Measurements from ENCODE around the gene KCNH5. TPM values are rescaled to one million over a fixed set of nuclear protein-coding genes. Genes with fewer than 3 reads are reported as not detected.
"Not testable (repeated sequence)": the region's sequence is repeated elsewhere in the genome, so short reads cannot be mapped to it uniquely, and the experiment has no call there.

Gene KCNH5
- total RNA-seq, 1 donor from 2014 or later, result 2.8 TPM

- H3K4me1 Mint-ChIP-seq (ENCODE audit: unreplicated experiment), result no peaks in the 10 kb centered on the region
- H3K27ac Mint-ChIP-seq, result no peak overlapping the region
- H3K27me3 Mint-ChIP-seq, result no peaks in the 10 kb centered on the region
- no peaks in the 10 kb centered on the region for H3K36me3 Mint-ChIP-seq
- H3K9me3 Mint-ChIP-seq, result peaks cover 10% of the 10 kb centered on the region
- DNase-seq (ENCODE audit: extremely low spot score, unreplicated experiment), result no peak
- no peak for TF ChIP-seq CTCF (conservative IDR thresholded peaks at IDR 0.05)
- no peak overlapping the region for H3K4me3 Mint-ChIP-seq
Measured at GRCh38 chr14:62777510-62777909, 267.7 kb downstream of the KCNH5 start.

GRCh38 chr14:62776300-62776699, 269.0 kb downstream of the KCNH5 start:
- Mint-ChIP-seq H3K4me3 (no peak overlapping the region), H3K36me3 (no peaks in the 10 kb centered on the region), H3K4me1 (ENCODE audit: unreplicated experiment) (no peaks in the 10 kb centered on the region), H3K9me3 (peaks cover 4% of the 10 kb centered on the region), H3K27me3 (no peaks in the 10 kb centered on the region), H3K27ac (no peak overlapping the region)
- no peak for DNase-seq (ENCODE audit: extremely low spot score, unreplicated experiment)
- no peak for TF ChIP-seq CTCF (conservative IDR thresholded peaks at IDR 0.05)

GRCh38 chr14:62768753-62769152, 276.5 kb downstream of the KCNH5 start:
- DNase-seq (ENCODE audit: extremely low spot score, unreplicated experiment), result no peak
- no peak overlapping the region for H3K27ac Mint-ChIP-seq

GRCh38 chr14:62763951-62764350, 281.3 kb downstream of the KCNH5 start:
- no peak for DNase-seq (ENCODE audit: extremely low spot score, unreplicated experiment)
- Mint-ChIP-seq H3K9me3 (no peaks in the 10 kb centered on the region), H3K27me3 (no peaks in the 10 kb centered on the region), H3K36me3 (no peaks in the 10 kb centered on the region), H3K27ac (no peak overlapping the region), H3K4me1 (ENCODE audit: unreplicated experiment) (no peaks in the 10 kb centered on the region), H3K4me3 (no peak overlapping the region)
- no peak for TF ChIP-seq CTCF (conservative IDR thresholded peaks at IDR 0.05)

More at GRCh38 chr14:62768753-62769152, 276.5 kb downstream of the KCNH5 start:
- no peak for TF ChIP-seq CTCF (conservative IDR thresholded peaks at IDR 0.05)
- H3K36me3 Mint-ChIP-seq, result no peaks in the 10 kb centered on the region
- no peaks in the 10 kb centered on the region for H3K27me3 Mint-ChIP-seq
- no peaks in the 10 kb centered on the region for H3K4me1 Mint-ChIP-seq (ENCODE audit: unreplicated experiment)
- H3K9me3 Mint-ChIP-seq, result no peaks in the 10 kb centered on the region
- H3K4me3 Mint-ChIP-seq, result no peak overlapping the region

GRCh38 chr14:62759796-62760195, 285.5 kb downstream of the KCNH5 start:
- no peak overlapping the region for H3K4me3 Mint-ChIP-seq
- H3K9me3 Mint-ChIP-seq, result no peaks in the 10 kb centered on the region
- H3K4me1 Mint-ChIP-seq (ENCODE audit: unreplicated experiment), result no peaks in the 10 kb centered on the region
- DNase-seq (ENCODE audit: extremely low spot score, unreplicated experiment), result no peak
- H3K27ac Mint-ChIP-seq, result no peak overlapping the region
- H3K36me3 Mint-ChIP-seq, result no peaks in the 10 kb centered on the region
- no peaks in the 10 kb centered on the region for H3K27me3 Mint-ChIP-seq
- no peak for TF ChIP-seq CTCF (conservative IDR thresholded peaks at IDR 0.05)

- not testable (repeated sequence) for H3K9me3 Mint-ChIP-seq; DNase-seq (ENCODE audit: extremely low spot score, unreplicated experiment); H3K4me1 Mint-ChIP-seq (ENCODE audit: unreplicated experiment); H3K4me3 Mint-ChIP-seq; H3K27me3 Mint-ChIP-seq; H3K27ac Mint-ChIP-seq; H3K36me3 Mint-ChIP-seq
Measured at GRCh38 chr14:62746881-62747280, 298.4 kb downstream of the KCNH5 start.

Measured in type B pancreatic cell (in vitro differentiated cells).